Thoracic aorta endothelial cell (primary cell): ENCODE data around the gene FOXC1. TPM values are rescaled to one million over a fixed set of nuclear protein-coding genes. Genes with fewer than 3 reads are reported as not detected.

ENCODE experiments used
- total RNA-seq: library from RNA; depleted of rRNA; stranded (reverse); fragments of >200 nt; gene quantifications from 2 replicates; pipeline ENCODE4 v1.2.3, GENCODE V29; 2012

Gene FOXC1
- total RNA-seq, result 22.9 and 28.7 TPM in 2 replicates

DNA sequence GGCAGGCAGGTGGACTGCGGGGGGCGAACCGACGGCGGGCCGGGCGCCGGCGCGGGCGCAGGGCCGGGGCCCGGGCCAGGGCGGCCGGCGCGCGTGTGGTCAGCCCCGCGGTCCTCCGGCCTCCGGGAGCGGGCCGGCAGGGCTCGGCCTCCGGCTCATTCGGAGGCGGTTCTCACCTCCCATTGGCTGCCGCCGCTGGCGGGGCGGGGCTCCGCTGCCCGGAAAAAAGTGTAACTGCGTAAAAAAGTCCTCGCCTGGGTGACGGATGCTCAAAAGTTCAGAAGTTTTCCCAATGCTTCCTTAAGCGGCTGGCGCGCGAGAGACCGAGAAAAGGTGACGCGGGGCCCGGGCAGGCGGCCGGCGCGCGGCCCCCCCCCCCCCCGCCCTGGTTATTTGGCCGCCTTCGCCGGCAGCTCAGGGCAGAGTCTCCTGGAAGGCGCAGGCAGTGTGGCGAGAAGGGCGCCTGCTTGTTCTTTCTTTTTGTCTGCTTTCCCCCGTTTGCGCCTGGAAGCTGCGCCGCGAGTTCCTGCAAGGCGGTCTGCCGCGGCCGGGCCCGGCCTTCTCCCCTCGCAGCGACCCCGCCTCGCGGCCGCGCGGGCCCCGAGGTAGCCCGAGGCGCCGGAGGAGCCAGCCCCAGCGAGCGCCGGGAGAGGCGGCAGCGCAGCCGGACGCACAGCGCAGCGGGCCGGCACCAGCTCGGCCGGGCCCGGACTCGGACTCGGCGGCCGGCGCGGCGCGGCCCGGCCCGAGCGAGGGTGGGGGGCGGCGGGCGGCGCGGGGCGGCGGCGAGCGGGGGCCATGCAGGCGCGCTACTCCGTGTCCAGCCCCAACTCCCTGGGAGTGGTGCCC is at the start of gene FOXC1:
FOXC1 (plus strand) TSS at position 268 of the 849 bp plus-strand sequence; CDS start at position 799, 531 bp downstream.

Other genes starting within 250 kb of the FOXC1 start
- not detected in 2 replicates for gene FOXF2, start 220.3 kb upstream of the FOXC1 start, total RNA-seq